ENCODE results near the gene AXIN2.

GRCh38 chr17:65523411-65523810 is 38.0 kb downstream of the AXIN2 start:
- TF ChIP-seq, protein P1, sequence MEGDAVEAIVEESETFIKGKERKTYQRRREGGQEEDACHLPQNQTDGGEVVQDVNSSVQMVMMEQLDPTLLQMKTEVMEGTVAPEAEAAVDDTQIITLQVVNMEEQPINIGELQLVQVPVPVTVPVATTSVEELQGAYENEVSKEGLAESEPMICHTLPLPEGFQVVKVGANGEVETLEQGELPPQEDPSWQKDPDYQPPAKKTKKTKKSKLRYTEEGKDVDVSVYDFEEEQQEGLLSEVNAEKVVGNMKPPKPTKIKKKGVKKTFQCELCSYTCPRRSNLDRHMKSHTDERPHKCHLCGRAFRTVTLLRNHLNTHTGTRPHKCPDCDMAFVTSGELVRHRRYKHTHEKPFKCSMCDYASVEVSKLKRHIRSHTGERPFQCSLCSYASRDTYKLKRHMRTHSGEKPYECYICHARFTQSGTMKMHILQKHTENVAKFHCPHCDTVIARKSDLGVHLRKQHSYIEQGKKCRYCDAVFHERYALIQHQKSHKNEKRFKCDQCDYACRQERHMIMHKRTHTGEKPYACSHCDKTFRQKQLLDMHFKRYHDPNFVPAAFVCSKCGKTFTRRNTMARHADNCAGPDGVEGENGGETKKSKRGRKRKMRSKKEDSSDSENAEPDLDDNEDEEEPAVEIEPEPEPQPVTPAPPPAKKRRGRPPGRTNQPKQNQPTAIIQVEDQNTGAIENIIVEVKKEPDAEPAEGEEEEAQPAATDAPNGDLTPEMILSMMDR (IDR thresholded peaks at IDR 0.05; ENCODE audit: poor library complexity, severe bottlenecking), result no peak
- TF ChIP-seq EZH2 (IDR thresholded peaks at IDR 0.05; ENCODE audit: borderline replicate concordance, insufficient read depth, low read length, poor library complexity, severe bottlenecking) (no peak), POLR2AphosphoS5 (IDR thresholded peaks at IDR 0.05) (no peak), TAF1 (IDR thresholded peaks at IDR 0.05; ENCODE audit: low read depth) (no peak), RAD21 (conservative IDR thresholded peaks at IDR 0.05) (no peak)
